Skeletal muscle cell (primary cell): ENCODE results near the gene RBMS3.
"Not testable (repeated sequence)": the region's sequence is repeated elsewhere in the genome, so short reads cannot be mapped to it uniquely, and the experiment has no call there.

Experiments
- DNase-seq: peaks from one replicate; pipeline ENCODE4 v3.0.0-alpha.2; 2010; ENCODE audit warnings: low read depth
- H3K4me3 ChIP-seq: 2 replicates; pipeline ENCODE4 v1.5.1; 2011; ENCODE audit warnings: low read depth, mild to moderate bottlenecking, control low read depth, low read length, moderate library complexity

The RBMS3 gene

GRCh38 chr3:29497282-29497681 lies 216.4 kb downstream of the RBMS3 start:
- no peak for DNase-seq
- no peak overlapping the region for H3K4me3 ChIP-seq

GRCh38 chr3:29502771-29503170 lies 221.9 kb downstream of the RBMS3 start:
- no peak overlapping the region for H3K4me3 ChIP-seq
- DNase-seq: no peak

DNA sequence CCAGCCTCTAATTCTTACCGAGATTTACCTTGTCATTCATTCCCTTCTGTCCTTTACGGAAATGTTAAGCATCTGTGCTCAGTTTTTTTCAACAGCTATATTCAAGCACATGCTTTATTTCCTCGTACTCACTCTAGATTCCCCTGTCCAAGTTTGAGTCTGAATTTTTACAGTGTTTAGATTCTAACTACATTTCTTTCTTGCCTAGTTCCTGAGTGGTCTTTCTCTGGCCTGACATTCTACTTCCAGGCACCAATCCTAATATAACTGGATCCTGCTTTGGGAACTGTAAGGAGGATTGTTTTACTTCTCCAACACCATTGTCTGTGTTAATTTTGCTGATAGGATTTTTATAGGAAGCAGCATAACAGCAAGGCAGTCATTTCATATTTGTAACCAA lies 222.4 kb downstream of the RBMS3 start:
- DNase-seq: no peak

DNA sequence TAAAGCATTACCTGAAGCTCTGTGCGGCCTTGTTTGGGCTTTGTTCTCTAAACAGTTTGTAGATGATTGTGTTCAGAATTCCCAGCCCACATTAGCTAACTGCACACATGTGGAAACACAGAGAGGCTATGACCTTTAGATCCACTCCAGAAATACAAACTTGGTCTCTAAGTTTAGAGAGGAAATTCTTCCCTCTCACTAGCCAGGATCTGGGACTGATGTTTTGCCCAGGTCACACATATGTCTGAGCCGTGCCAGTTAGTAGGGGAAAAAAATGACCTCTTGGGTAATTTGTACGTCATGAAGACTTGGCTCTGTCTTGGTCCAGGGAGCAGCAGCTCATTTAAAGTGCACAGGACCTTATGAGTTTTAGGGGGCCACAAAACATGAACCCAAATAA lies 223.1 kb downstream of the RBMS3 start:
- no peak for DNase-seq
- H3K4me3 ChIP-seq: no peak overlapping the region

More for the DNA sequence above, 222.4 kb downstream of the RBMS3 start:
- H3K4me3 ChIP-seq: no peak overlapping the region

DNA sequence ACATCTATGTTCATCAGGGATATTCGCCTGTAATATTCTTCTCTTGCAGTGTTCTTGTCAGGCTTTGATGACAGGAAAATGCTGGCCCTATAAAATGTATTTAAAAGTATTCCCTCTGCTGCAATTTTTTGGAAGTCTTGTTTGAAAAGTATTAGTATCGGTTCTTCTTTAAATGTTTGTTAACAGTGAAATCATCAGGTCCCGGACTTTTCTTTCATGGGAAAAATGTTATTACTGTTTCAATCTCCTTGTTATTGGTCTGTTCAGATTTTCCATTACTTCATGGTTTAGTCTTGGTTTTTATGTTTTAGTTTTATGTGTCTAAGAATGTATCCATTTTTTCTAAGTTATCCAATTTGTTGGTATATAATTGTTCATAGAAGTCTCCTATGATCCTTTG lies 225.6 kb downstream of the RBMS3 start:
- DNase-seq: no peak
- H3K4me3 ChIP-seq: no peak overlapping the region

DNA sequence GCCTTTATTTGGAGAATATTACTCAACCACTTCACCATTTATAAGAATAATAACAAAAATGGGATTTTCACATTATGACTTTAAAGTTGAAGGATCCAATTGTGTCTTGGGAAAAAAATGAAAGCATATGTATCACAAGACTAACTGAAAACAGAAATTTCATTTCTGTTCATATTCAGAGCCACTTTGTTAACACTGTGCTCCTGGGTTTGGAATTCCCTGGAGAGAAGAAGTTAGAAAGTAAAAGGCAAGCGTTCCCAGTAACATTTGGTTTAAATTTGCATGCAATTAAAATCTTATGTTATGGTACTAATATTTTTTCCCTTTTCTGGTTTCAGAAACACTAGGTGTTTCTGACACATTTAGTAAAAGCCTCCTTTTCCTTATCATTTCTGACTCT lies 230.8 kb downstream of the RBMS3 start:
- no peak for DNase-seq
- no peak overlapping the region for H3K4me3 ChIP-seq

- no peak for DNase-seq
- no peak overlapping the region for H3K4me3 ChIP-seq
Measured at GRCh38 chr3:29512641-29513040, 231.8 kb downstream of the RBMS3 start.

DNA sequence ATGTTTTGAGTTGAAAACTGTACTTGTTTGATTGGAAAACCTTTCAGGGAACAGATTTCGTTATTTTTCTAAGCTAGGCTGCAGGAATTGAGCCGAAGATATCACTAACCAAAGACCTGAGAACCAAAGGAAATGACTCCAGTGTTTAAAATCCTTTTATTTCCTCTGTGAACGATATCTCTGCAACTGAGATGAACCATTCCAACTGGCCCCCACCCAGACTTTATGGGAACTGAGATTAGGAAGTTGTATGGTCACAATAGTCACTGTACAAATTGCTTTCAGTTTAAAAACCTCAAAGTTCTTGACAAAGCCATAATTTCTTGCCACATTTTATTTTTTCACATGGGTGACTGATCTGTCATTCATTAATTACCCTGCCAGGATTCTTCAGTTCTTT lies 232.4 kb downstream of the RBMS3 start:
- no peak for DNase-seq
- no peak overlapping the region for H3K4me3 ChIP-seq

- peak; percentile 51 for DNase-seq
- no peak overlapping the region for H3K4me3 ChIP-seq
Measured at GRCh38 chr3:29514170-29514569, 233.3 kb downstream of the RBMS3 start.

DNA sequence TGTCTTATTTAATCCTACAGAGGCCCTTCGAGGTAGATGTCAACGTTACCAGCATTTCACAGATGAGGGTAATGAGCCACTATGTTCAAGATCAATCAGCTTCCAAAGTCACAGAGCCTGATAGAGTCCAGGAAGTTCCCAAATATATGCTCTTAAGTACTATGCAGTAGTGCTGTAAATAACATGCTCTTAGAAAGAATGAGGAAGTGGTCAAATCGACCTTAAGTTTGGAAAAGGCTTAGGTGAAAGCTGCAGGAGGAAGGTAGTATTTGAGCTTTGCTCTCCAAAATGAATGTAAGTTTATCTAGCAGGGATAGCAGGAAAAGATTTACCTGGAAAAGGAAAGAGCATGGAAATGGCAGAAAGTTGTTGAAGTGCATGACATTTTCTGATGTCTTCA lies 234.0 kb downstream of the RBMS3 start:
- H3K4me3 ChIP-seq: no peak overlapping the region
- no peak for DNase-seq

DNA sequence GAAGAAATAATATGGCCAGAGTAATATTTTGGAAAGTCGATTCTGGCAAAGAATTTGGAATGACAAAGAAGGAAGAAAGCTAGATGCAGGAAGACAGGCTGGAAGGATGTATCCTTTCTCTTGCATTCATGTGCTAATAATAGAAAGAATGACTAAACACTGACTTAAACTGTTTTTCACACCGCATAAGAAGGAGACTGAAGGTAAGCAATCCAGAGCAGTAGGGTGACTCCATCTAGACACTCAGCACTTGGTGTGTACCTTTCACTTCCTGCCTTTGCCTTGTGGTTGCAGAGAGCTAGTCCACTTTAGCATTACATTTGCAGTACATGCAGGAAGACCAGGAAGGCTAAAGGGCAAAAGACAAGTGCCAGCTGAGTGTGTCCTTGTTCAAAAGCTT lies 234.6 kb downstream of the RBMS3 start:
- no peak overlapping the region for H3K4me3 ChIP-seq
- no peak for DNase-seq

DNA sequence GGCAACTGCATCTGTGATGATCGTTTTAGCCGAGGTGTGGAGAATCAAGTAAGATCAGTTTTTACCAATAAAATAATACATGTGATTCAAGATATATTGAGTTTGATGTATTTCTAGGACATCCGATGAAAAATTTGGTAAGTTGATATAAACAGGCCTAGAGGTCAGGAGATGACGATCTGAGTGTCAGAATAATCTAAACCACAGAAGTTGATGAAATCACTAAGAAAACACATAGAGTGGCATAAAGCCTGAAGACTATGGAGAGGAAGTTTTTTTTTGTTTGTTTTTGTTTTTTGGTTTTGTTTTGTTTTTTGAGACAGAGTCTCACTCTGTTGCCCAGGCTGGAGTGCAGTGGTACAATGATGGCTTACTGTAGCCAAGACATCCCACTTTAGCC lies 235.3 kb downstream of the RBMS3 start:
- no peak overlapping the region for H3K4me3 ChIP-seq
- DNase-seq: no peak

- DNase-seq: no peak
Measured at GRCh38 chr3:29520764-29521163, 239.9 kb downstream of the RBMS3 start.

DNA sequence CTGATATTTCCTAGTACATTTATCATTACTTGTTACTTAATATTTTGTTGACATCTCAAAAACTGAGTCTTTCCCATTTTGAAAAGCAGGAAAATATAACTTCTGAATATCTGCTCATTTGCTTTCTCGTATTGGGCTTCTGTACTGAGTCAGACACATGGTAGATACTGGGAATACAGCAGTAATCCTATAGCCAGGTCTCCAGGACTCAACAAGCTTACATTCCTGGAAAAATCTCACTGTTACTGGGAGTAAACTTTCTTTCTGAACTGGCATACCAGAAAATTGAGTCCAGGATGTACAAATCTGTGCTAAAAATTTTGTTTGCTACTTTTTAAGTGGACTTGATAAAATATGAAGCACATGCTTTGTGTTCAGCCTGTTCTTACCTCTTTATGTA lies 240.4 kb downstream of the RBMS3 start:
- no peak overlapping the region for H3K4me3 ChIP-seq
- DNase-seq: no peak

More at GRCh38 chr3:29520764-29521163, 239.9 kb downstream of the RBMS3 start:
- no peak overlapping the region for H3K4me3 ChIP-seq

GRCh38 chr3:29521751-29522150 lies 240.9 kb downstream of the RBMS3 start:
- H3K4me3 ChIP-seq: no peak overlapping the region
- no peak for DNase-seq

DNA sequence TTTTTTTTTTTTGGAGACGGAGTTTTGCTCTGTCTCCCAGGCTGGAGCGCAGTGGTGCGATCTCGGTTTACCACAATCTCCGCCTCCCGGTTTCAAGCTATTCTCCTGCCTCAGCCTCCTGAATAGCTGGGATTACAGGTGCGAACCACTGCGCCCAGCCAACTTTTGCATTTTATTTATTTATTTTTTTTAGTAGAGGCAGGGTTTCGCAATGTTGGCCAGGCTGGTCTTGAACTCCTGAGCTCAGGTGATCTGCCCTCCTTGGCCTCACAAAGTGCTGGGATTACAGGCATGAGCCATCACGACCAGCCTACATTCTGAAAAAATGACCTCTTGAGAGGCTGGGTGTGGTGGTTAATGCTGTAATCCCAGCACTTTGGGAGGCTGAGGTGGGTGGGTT lies 243.6 kb downstream of the RBMS3 start:
- H3K4me3 ChIP-seq: not testable (repeated sequence)

GRCh38 chr3:29525254-29525881 lies 244.5 kb downstream of the RBMS3 start:
- DNase-seq: peak; percentile 88
- no peak overlapping the region for H3K4me3 ChIP-seq

More for the DNA sequence above, 243.6 kb downstream of the RBMS3 start:
- not testable (repeated sequence) for DNase-seq

- DNase-seq: no peak
- H3K4me3 ChIP-seq: no peak overlapping the region
Measured at GRCh38 chr3:29527246-29527645, 246.4 kb downstream of the RBMS3 start.

DNA sequence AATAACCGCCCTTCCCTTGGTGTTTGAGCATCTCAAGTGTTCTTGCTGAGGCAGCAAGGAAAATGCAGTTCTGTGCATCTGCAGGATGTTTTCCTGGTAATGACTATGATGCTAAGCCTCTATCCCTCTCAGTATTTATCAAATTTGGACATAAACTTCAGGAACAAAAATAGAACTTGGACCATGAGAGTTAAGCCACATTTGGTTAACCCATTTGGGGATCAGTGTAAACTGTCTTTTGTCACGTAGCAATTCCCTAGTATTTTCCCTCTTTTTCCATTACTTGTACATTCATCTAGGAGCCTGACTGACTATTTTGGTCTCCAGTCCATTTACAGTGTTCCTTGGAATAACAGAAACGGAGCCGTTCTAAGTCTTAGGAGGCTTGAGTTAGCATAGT lies 250.8 kb downstream of the RBMS3 start:
- no peak overlapping the region for H3K4me3 ChIP-seq
- DNase-seq: no peak

DNA sequence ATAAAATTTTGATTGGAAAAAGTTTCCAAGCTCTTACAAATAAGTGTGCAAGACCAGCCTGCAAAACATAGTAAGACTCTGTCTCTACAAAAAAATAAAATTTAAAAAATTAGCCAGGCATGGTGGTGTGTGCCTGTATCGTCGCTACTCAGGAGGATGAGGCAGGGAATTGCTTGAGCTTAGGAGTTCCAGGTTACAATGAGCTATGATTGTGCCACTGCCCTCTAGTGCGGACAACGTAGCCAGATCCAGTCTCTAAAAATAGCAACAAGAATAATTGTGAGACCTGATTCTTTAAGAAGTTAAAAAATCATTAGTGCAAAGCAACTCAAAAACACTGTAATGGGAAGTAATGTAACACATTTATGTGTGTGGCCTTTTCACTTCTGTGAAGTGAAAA lies 251.6 kb downstream of the RBMS3 start:
- no peak overlapping the region for H3K4me3 ChIP-seq
- no peak for DNase-seq

- DNase-seq: no peak
Measured at GRCh38 chr3:29534006-29534405, 253.1 kb downstream of the RBMS3 start.

More at GRCh38 chr3:29534006-29534405, 253.1 kb downstream of the RBMS3 start:
- no peak overlapping the region for H3K4me3 ChIP-seq
